ENCODE results near the gene FBXO44.
A peak's percentile ranks its signal among the peaks of the same experiment; 100 is the strongest.

The FBXO44 gene

DNA sequence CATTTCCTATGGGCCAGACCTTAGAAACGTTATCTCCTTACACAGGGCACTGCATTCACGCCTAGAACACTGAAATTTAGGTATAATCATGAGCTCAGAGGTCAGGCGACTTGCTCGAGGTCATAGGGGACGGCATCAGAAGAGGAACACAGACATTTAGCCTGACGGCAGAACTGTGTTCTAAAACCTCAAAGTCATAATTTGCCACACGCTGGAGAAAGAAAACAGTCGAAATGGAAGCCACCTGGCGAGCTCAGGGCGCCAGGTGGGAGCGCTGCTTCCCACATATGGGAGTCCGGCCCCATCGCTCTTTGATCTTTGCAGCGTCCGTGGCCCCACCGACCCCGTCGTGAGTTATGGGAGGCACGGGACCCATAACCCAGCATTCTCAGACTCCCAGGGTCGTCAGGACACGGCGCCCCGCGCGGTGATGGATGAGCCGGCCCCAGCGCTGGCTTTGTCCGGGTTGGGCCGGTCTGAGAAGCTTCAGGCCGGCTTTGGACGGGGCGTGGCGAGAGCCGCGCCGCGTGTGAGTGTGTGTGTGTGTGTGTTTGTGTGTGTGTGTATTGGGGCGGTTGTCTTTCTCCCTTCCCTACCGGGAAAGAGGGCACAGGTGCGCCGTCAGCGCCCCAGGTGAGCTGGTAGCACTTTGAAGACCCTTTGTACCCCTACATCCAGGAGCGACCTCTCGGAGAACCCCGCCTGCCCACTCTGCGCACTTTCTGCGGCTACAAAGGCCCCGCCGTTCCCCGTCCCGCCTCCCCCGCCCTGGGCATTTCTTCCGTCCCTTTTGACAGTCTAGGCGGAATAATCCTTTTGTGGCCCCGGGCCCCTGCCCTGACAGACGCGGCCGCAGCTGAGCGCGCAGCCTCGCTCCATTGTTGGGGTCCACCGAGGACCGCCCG, 36.0 kb downstream of the FBXO44 start:
- no peak for DNase-seq (ENCODE audit: low read depth)

DNA sequence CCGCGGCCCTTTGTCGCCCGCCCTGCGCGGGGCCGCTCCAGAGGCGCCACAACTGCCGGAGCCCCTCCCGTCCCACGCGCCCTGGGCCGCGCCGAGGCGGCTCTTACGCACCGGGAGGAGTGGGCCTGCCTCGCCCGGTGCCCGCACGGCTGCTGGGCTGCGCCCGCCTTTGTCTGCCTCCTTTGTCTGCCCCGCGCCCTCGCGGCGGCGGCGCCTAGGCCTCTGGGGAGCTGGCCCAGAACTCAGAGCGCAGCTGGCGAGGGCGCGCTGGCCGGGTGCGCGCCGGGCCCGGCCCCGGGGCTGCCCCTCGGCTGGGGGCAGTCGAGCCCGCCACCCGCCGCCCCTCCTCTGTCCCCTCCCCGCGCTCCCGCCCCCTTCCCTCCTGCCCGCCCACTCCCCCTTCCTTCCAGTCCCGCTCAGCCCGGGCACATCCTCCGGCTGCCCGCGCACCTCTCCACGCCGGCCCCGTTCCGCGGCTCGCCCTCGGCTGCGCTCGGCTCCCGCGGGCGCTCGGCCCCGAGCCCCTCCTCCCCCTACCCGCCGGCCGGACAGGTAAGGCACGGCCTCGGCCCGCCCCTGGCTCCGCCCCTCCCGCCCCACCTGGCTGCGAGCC, 36.7 kb downstream of the FBXO44 start, which contains the start of gene DRAXIN:
Gene DRAXIN (plus strand): TSS at position 409 of the 613 bp plus-strand sequence. CDS start 14,549 bp downstream, outside the sequence.
- DNase-seq (ENCODE audit: low read depth), result no peak

DNA sequence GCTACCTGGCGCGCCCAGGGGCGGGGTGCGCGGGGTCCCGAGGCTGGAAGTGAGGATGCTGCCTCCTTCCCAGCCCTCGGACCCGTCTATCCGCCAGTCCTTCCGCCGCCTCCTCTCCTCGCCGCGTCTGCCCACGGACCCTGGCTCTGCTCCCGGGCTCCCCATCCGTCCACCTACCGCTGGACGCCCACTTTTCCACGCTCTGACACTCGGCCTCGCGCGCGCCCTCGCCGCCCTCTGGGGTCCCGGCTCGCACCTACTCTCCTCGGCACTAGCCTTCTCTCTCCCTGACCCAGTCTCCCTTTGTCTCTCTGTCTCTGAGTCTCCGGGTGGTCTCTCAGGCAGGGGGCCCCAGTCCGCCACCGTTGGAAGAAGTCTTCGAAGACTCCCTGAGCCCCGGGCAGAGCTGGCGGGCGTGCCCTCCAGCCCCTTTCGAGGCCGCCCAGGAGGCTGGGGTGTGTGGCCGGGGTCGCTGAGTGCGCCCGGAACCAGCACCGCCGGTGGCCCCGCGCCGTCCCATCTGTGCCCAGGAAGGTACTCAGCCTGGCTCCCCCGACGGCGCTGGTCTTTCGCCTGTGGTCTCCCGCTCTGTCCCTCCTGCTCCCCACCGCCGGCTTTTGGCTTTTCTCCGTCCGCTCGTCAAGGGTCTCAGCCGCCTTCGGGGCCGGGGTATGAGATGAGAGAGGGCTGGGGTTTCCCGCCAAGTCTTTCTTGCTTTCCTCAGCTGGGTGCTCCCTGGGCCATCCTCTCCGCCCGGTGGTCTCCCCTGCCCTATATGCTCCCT, 37.4 kb downstream of the FBXO44 start:
- DNase-seq (ENCODE audit: low read depth), result no peak

DNA sequence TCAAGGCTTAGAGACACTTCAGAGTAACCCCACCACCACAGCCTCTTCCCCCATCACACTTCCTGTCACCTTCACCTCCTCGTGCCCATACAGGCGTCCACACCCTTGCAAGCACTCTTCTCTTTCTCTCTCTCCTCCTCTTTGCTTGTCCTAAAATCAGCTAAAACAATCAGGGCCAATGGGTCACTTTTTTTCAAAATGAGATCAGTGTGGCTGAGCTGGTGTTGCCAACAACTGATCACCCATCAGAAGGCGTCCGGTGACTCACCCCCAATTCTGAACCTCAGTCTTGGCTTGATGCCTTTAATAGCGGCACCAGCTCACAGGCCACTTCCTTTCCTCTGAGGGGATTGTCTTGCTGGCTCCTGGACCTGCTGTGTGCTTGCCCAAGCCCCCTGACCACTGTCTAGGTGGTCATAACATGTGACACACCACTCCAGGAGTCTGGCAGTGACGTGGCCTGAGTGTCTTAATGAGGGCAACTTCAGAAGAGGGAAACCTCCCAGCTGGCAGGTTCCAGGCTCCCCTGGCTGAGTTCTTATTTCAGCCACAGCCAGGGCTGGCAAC, 38.4 kb downstream of the FBXO44 start:
- peak; percentile 72 for DNase-seq (ENCODE audit: low read depth)

DNA sequence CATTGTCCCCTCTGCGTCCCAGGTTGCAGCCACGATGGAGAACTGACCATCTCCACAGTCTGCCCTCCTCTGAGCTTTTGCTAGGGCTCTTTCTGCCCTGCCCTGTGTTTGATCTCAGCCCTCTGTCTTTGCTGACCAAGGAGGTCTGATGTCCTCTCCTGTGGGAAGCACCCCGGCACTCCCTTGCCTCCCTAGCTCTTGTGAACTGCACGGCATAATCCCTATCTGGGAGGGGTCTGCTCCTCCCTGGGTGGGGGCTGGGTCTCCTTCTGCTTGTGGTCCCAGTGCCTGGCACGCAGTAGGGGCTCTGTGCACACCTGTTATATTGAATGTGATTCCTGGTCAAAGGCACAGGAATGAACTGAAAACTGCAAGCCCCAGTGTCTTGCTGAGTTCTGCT, 39.2 kb downstream of the FBXO44 start:
- DNase-seq (ENCODE audit: low read depth), result no peak

DNA sequence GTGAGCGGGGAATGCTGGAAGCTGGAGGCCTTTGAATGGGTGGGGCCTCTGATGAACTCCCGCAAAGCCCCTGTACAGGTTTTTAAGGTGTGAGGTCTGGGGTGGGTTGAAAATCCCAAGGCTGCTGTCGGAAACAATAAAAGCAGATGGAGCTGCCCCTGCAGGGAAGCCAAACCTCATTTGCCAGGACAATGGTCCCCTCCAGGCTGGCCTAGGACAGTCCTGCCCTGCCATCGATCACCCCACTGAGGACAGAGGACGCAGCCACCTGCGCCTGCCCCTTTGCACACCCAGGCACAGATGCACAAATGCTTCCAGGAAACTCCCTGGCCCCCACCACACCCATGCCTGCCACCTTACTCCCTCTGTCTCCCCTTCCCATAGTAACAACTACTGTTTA, 41.2 kb downstream of the FBXO44 start:
- DNase-seq (ENCODE audit: low read depth), result no peak

DNA sequence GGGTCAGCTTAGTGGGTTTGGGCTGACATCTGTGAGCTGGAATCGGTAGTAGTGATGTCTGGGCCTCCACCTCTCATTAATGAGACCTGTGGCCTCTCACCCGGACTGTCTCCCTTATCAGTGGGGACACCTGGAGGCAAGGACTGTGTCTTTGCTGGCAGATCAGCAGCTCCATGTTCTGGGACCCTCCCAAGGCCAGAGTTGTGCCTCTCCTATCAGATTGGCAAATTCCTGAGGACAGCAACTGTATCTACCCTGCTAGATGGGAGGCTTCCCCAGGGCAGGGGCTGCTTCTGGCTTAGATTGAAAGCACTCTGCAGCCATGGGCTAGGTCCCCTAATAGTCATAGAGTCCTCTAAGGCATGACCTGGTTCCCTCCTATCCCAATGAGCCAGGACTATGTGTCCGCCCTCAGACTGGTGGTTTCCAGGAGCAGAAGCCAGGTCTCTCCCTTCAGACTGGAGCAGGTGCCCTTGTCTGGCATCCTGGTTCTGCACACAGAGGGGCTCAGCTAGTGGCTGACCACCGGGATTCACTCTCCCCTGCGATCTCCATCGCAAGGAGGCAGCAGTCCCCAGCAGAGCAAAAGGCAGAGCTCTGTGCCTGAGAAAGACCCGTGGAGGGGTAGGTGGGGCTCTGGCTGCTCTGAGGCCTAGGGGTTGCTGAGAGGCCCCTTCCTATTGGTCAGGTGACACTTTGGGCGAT, 42.7 kb downstream of the FBXO44 start:
- DNase-seq (ENCODE audit: low read depth), result no peak

GRCh38 chr1:11697893-11698210, 43.2 kb downstream of the FBXO44 start:
- DNase-seq (ENCODE audit: low read depth), result no peak

DNA sequence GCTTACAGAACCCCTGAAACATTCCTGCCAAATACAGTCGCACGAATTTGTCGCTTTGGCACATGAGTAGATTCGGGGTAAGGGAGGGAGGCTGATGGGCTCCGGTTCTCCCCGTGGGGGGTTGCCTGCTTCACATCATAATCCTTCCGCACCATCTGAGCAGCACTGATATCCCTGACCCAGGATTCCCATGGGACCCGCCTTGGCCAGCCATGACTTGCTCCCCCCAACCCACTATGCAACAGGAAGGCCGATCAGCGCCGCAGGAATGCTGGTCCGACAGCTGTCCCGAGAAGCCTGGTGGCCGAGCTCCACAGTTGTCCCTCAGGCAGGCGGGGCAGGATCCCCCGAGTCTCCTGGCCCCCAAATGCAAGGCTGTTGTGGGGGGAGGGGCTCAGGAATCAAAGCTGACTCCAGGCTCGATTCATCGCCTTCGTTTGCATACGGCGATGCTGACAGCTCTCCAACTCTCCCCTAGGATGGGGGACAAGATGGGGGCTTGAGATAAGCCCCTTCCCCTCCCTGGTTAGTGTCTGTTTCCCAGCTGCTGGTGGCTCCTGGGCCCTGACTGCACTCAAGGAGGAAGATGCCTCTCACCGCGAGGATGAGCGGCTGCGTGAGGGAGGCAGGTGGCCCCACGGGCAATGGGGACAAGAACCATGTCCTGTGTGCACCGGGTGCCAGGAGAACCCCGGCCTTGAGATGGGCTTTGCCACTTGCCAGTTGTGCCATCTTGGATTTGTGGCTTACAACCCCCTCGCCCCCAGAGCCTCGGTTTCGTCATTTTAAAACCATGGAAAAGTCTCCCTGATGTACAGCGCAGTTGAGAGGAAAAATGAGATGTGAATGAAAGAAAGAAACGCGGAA, 46.2 kb downstream of the FBXO44 start:
- no peak for DNase-seq (ENCODE audit: low read depth)

DNA sequence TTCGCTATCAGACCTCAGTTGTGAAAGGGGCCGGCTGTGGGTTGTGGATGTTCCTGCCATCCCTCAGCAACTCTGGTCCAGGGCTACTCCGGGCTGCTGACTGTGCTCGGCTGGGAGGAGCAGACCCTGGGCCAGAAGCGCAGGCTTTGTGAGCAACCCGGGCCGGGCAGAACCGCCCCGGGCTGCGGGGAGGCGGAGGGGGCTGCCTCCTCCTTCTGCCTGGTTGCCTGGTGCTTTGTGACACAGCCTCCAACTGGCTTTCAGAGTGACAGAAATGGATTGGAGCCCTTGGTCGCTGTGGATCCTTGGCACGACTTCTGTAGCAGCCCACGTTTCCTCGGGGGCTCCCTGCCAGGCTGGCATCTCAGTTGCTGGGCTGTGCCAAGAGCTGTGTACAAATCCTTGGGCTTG, 46.9 kb downstream of the FBXO44 start:
- DNase-seq (ENCODE audit: low read depth), result no peak

DNA sequence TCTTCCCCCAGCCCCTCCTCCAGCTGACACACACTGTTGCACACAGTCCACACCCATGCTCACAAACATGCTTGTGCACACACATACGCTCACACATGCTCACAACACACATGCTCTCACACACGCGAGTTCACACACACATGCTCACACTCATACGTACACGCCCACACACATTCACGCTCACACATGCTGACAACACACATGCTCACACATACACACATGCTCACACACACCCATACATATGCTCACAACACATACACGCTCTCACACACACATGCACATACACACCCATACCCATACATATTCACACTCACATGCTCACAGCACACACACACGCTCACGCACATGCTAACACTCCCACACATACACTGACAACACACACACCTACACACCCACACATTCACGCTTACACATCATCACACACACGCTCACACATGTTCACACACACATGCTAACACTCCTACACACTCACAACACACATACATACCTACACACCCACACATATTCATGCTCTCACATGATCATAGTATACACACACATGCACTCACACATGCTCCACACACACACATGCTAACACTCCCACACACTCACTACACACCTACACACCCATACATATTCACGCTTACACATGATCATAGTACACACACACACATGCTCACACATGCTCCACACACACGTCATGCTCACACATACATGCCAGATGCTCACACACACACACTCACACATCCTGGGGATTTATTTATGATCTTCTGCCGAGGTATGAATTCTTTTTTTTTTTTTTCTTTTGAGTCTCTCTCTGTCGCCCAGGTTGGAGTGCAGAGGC, 47.5 kb downstream of the FBXO44 start:
- DNase-seq (ENCODE audit: low read depth), result no peak

DNA sequence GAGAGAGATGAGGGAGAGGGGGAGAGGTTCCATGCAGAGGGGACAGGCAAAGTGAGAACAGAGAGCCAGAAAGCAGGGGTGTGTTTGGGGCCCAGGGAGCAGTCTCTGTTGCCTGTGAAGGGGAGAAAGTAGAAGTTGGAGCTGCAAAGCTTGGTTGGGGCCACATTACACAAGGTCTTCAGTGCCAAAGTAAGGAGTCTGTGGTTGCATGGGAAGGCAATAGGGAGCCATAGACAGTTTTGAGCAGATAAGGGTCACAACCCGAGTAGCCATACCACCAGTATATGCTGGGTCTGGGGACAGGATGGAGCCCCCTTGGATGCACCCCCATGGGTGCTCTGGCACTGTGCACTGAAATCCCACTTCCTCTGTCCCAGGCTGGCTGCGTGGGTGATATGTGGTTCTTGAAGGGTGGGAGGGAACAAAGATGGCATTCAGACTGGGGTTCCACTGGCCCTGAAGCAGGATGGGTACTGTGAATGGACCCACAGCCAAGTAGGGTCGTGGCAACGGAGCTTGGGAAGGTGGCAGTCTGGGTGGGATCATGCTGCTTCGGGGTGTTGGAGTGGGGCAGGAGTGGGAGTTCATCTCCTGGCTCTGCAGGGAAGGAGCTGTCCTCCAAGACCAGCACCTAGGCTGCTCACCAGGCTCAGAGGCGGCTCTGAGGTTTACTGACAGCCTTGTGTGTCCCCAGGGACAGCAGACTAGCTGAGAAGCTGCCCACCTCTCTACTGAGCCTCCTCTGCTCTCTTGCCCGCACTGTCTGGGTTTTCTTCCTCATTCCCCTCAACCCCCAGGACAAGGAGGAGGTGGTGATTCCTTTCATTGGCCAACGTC, 48.9 kb downstream of the FBXO44 start:
- no peak for DNase-seq (ENCODE audit: low read depth)

- no peak for DNase-seq (ENCODE audit: low read depth)
These were observed 49.5 kb downstream of the FBXO44 start for GRCh38 chr1:11704194-11704529.

DNA sequence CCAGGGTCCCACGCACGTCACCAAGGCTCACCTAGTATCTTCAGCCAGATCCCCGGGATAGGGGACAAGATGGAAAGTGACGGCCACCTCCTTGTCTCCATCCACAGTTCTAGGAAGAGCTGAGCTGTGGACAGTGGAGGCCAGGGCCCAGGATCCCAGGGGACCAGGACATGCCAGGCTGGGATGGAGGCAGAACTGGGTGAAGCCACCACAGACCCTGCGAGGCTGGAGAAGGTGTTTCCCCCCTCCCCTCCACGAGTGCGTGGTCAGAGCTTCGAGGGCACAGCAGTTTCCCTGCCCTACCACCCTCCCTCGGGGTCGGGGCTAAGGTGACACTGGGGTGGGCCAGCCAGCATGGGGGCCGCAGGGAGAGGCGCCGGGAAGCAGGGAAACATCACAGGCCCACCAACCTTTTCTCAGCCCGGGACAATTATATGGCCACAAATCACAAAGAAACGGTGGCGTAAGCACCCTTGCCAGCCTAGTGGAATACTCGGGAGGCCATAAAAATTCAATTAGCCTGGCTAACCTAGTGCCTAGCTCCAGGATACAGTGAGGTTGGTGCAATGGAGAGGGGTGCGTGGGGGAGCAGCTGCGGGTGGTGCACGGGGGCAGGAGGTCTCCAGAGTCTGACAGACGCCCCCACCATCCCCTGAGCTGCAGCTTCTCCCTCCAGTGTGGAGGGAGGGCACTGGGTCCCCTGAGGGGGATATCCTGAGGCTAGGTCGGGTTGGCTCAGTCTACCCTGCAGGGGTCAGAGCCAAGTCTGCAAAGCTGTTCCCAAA, 50.2 kb downstream of the FBXO44 start:
- DNase-seq (ENCODE audit: low read depth), result no peak

DNA sequence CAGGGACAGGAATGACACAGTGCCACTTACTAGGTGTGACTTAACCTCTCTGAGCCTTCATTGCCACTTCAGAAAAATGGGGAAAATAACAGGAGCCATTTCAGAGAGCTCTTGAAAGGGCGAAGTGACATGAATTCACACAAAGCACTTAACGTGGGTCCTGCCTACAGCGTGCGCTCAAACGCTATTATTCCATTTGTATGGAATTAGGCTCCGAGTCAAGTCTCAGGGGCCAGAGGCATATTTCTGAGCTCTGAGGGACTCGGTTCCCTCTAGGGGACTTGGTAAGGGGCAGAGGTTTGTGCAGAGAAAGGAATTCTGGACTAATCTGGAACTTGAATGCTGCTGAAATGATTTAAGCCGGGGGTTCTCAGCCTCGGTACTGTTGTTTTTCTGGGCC, 50.9 kb downstream of the FBXO44 start:
- DNase-seq (ENCODE audit: low read depth), result no peak

DNA sequence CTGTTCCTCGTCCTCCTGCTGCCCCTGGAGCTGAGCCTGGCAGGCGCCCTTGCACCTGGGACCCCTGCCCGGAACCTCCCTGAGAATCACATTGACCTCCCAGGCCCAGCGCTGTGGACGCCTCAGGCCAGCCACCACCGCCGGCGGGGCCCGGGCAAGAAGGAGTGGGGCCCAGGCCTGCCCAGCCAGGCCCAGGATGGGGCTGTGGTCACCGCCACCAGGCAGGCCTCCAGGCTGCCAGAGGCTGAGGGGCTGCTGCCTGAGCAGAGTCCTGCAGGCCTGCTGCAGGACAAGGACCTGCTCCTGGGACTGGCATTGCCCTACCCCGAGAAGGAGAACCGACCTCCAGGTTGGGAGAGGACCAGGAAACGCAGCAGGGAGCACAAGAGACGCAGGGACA, 51.6 kb downstream of the FBXO44 start:
- DNase-seq (ENCODE audit: low read depth), result no peak

DNA sequence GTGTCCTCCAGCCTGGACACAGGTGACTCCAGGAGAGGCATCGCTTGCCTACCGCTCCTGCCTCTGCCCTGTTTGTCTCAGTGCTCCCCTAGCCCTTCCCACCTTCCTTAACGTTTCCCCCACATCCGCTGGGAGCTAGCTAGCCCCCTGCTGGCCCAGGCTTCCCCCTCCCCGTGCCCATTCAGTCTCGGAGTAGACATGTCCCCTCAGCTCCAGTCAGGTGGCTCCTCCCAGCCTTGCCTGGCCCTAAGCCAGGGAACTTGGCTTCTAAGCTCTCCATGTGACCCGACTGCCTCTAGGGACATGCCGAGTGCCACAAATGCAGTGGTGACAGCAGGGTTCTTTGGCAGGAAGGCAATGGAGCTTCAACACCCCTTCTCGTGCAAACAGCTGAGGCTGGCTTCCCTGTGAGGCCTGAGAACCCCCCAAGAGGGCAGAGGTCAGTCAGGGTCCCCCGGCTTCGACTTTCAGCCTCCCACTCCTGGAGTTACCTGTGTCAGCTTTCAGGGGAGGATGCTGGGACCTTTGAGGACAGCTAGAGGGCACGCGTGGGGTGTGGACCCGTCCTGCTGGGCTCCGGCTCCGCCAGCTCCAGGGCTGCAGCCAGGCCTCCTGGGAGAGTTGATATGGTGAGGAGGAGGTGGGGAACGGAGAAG, 53.1 kb downstream of the FBXO44 start:
- no peak for DNase-seq (ENCODE audit: low read depth)
